GM13976 (cell line): Measurements from ENCODE around the gene ETS1.

Experiments used
- DNase-seq: peaks from one replicate; pipeline ENCODE4 v3.0.0; 2012; ENCODE audit warnings: low spot score
- in situ Hi-C: fragments of 300-500 bp; cut with MboI; formaldehyde crosslinking; loops from one replicate; pipeline ENCODE4 v1.12.0; 2022; ENCODE audit warnings: low sequenced_read_pairs, mixed read lengths, inconsistent platforms; ENCODE audit not compliant: unreplicated experiment
- TF ChIP-seq, protein P1 (sequence below): IDR thresholded peaks from 2 replicates; pipeline ENCODE4 v1.5.1; 2012; ENCODE audit warnings: borderline replicate concordance, mild to moderate bottlenecking; ENCODE audit not compliant: insufficient read depth; ENCODE audit errors: extremely low read depth, missing control alignments, control extremely low read depth

Gene ETS1

DNA sequence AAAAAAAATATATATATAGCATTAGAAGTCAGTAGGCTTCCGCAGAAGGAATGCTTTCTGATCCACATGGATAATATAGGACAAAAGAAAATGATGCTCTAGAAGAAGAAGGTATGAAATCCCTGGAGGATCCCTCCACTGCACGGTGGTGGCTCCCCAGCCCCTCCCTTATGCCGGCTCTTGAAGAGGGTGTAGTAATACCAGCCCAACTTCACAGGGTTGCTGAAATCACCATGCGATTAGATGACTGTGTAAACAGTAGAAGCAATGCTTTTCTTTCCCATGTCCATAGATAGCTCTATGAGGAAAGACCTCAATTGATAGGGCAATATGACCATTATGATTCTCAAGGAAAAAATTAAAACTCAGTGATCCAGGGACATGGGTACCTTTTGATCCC lies 3.2 kb upstream of the ETS1 start:
- in situ Hi-C loops = no loop called here
- TF ChIP-seq, protein P1, sequence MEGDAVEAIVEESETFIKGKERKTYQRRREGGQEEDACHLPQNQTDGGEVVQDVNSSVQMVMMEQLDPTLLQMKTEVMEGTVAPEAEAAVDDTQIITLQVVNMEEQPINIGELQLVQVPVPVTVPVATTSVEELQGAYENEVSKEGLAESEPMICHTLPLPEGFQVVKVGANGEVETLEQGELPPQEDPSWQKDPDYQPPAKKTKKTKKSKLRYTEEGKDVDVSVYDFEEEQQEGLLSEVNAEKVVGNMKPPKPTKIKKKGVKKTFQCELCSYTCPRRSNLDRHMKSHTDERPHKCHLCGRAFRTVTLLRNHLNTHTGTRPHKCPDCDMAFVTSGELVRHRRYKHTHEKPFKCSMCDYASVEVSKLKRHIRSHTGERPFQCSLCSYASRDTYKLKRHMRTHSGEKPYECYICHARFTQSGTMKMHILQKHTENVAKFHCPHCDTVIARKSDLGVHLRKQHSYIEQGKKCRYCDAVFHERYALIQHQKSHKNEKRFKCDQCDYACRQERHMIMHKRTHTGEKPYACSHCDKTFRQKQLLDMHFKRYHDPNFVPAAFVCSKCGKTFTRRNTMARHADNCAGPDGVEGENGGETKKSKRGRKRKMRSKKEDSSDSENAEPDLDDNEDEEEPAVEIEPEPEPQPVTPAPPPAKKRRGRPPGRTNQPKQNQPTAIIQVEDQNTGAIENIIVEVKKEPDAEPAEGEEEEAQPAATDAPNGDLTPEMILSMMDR = no peak
- DNase-seq = no peak

DNA sequence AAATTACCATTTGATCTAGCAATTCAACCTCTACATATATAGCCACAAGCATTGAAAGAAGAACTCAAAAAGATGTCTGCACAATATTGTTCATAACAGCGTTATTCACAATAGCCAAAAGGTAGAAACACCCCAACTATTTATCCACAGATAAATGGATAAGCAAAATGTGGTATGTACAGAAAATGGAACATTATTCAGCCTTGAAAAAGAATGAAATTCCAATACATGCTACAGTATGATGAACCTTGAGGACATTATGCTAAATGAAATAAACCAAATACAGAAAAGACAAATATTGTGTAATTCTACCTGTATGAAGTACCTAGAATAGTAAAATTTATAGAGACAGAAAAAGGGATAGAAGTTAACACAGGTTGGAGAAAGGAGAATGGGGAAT lies 2.6 kb upstream of the ETS1 start:
- TF ChIP-seq, protein P1 = no peak
- DNase-seq = no peak
- in situ Hi-C loops = no loop called here

DNA sequence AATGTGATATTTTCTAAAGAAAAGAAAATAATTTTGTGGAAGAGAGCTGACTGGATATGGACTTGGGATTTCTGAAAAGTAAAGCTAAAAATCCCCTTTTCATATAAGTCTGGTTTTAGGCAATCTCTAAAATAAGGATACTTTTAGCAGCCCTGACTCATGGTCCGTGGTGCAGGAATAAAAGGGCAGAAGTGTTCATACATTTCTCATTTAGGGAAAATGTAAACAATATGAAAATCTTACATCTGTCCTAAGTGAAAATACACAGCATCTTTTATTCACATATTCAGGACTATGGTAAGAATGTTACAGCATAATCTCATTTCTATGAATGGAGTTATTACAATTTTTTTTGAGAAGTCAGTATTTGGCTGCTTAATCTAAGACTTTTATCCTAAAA lies 735 bp upstream of the ETS1 start:
- in situ Hi-C loops = no loop called here

DNA sequence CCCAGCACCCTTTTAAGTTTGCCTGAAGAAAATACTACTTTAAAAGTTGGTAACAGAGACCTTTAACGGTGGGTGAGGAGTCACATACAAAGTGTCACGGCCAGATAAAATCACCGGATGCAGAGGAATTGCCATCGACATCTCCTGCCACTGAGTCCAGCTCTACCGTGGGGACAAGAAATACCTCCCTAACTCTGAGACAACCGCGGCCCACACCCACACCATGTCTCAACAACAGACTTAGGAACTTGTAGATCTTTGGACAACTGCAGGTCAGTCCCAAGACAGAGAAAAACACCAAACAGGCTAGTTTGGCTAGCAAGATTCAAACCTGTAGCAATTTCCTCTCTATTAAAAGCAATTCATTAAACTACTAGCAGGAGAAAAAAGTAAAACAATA lies 669 bp downstream of the ETS1 start:
- in situ Hi-C loops = no loop called here
- DNase-seq = no peak
- TF ChIP-seq, protein P1 = no peak

More for the DNA sequence above, 735 bp upstream of the ETS1 start:
- DNase-seq = no peak
- TF ChIP-seq, protein P1 = no peak

DNA sequence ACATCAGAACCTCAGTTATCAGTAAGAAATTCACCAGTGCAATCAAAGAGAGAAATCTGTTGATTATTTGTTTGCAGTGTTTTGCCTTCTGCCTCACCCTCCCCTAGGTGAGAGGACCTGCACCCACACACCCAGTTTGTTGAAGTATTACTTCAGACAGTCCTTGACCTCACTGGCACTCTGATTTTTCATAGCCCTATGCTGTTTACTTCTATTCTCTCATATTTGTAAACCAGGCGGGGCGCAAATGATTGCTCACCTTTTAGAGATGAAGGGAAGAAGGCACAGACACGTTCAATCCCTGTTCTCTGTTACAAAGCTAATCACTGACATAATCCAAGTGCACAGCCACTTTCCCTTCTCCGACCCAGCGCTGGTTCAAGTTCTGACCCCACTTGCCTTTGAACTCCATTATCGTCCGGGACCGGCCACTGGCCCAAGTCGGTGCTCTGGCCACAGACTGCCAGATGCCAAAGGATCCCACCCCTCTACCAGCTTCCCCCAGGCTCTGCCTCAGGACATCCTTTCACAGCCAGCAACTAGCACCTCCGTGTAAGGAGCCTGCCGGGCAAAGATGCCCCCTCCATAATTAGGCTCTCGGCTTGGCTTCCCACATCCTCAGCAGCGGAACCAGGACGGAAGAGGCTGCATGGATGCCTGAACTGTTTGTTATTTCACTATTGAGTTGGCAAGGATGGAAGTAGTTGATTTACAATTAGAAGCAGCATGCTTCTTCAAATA lies 1.7 kb downstream of the ETS1 start:
- TF ChIP-seq, protein P1 = no peak
- no peak for DNase-seq
- in situ Hi-C loops = no loop called here

DNA sequence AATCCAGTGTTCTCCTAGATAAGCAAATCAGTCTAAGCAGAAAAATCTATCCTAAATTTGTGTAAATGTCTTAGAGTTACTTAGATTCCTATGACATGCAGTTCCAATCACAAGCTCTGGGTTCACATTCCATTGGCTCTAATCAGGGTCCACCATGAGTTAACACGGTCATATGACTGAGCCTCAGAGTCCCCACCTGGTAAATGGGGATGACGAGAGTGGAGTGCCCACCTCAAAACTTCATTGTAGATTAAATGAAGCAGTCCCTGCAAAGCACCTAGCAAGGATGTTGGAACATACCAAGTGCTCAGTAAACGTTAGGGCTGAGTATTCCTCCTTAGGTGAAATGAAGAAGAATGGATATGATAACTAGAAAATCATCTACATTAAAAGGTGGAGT lies 3.1 kb downstream of the ETS1 start:
- no peak for DNase-seq
- in situ Hi-C loops = no loop called here
- TF ChIP-seq, protein P1 = no peak
